Thyroid gland (tissue), 4 donors: Measurements from ENCODE around the gene TBC1D2B. TPM values are rescaled to one million over a fixed set of nuclear protein-coding genes. Genes with fewer than 3 reads are reported as not detected.
A peak's percentile ranks its signal among the peaks of the same experiment; 100 is the strongest.
"Not testable (repeated sequence)": the region's sequence is repeated elsewhere in the genome, so short reads cannot be mapped to it uniquely, and the experiment has no call there.

Source experiments
- DNase-seq, 2 donors: peaks; one replicate each; pipeline ENCODE4 v3.0.0-alpha.2; 2019
- H3K27ac ChIP-seq, 3 donors: fragments of 200-600 bp; sonication (generic); 1 replicate in 2 of 3; 2 replicates in 1 of 3; pipeline ENCODE4 v1.5.1; 2016 to 2019; ENCODE audit warnings: mild to moderate bottlenecking in 1 of 3, moderate library complexity in 1 of 3
- H3K27me3 ChIP-seq: fragments of 200-600 bp; sonication (generic); one replicate; pipeline ENCODE4 v1.5.1; 2019
- H3K36me3 ChIP-seq, 2 donors: fragments of 200-600 bp; sonication (generic); one replicate each; pipeline ENCODE4 v1.5.1; 2016 to 2019
- H3K4me1 ChIP-seq, 2 donors: fragments of 200-600 bp; sonication (generic); one replicate each; pipeline ENCODE4 v1.5.1; 2017 to 2019
- H3K4me3 ChIP-seq, 3 donors: fragments of 200-600 bp; sonication (generic); replicated peaks in 1 of 3; 1 replicate in 2 of 3; 2 replicates in 1 of 3; pipeline ENCODE4 v1.5.1; 2016; ENCODE audit warnings: mild to moderate bottlenecking in 1 of 3
- H3K9me3 ChIP-seq: fragments of 200-600 bp; sonication (generic); one replicate; pipeline ENCODE4 v1.5.1; 2017
- CTCF ChIP-seq, 6 experiments: fragments of 200-600 bp in 3 of 6; fragments of 450-650 bp in 3 of 6; sonication (generic) in 3 of 6; IDR thresholded peaks; one replicate each; pipeline ENCODE4 v1.5.1; 2016 to 2019; ENCODE audit warnings: antibody characterized with exemption in 6 of 6, mild to moderate bottlenecking in 2 of 6, inconsistent platforms in 1 of 6, moderate library complexity in 1 of 6
- POLR2A ChIP-seq, 2 donors: fragments of 450-650 bp; IDR thresholded peaks; one replicate each; pipeline ENCODE4 v1.6.1; 2017; ENCODE audit warnings: antibody characterized with exemption in 2 of 2, mild to moderate bottlenecking in 2 of 2, moderate library complexity in 1 of 2
- WGBS, 2 donors: methylation state at CpG; one replicate each; pipeline ENCODE4 v1.1.5; 2017; 5-methylcytosine and 5-hydroxymethylcytosine counted together
- intact Hi-C: fragments of 100-400 bp; cut with DNase I; formaldehyde crosslinking; loops from one replicate; pipeline ENCODE4 v1.15.1; 2023
- total RNA-seq, 4 donors: library from RNA; depleted of rRNA; stranded (reverse); fragments of >200 nt; gene quantifications; one replicate each; pipeline ENCODE4 v1.2.3, GENCODE V29; 2016

The TBC1D2B gene
- total RNA-seq, 4 donors from 2014 or later = 32.8 to 54.0 (median 40.1) TPM

GRCh38 chr15:77993970-77994693 is 83.4 kb downstream of the TBC1D2B start:
- H3K27me3 ChIP-seq, H3K4me3 ChIP-seq, H3K36me3 ChIP-seq, H3K9me3 ChIP-seq, intact Hi-C loops: not testable (repeated sequence)
- H3K4me1 ChIP-seq = peaks cover 0 to 40% of the 10 kb centered on the region in 2 donors
- WGBS, 2 donors = 74 to 80% methylated on average over 1 to 13 of the region's 18 CpGs
- H3K27ac ChIP-seq = peak overlapping the region; percentile 41 to 80 (median 41)
- peak; percentile 39 to 55 for DNase-seq

- peak in 1 of 2 donors; percentile 1 for DNase-seq
- H3K27me3 ChIP-seq = no peaks in the 10 kb centered on the region
- peaks cover 0 to 6% of the 10 kb centered on the region in 2 donors for H3K36me3 ChIP-seq
- H3K9me3 ChIP-seq = no peaks in the 10 kb centered on the region
- no peak overlapping the region for H3K4me3 ChIP-seq
- peaks cover 0 to 40% of the 10 kb centered on the region in 2 donors for H3K4me1 ChIP-seq
- intact Hi-C loops = no loop called here
- TF ChIP-seq CTCF (IDR thresholded peaks at IDR 0.05) (no peak), POLR2A (IDR thresholded peaks at IDR 0.05) (no peak)
- WGBS, 2 donors = 86 to 94% methylated on average over 10 to 15 of the region's 15 CpGs
- H3K27ac ChIP-seq = peak overlapping the region in 2 of 3 donors; percentile 41 to 80
Observed at GRCh38 chr15:77993374-77993911, 84.1 kb downstream of the TBC1D2B start.

GRCh38 chr15:77992356-77993222 is 84.9 kb downstream of the TBC1D2B start:
- Histone ChIP-seq H3K36me3 (no peaks in the 10 kb centered on the region), H3K27me3 (no peaks in the 10 kb centered on the region), H3K27ac (peak overlapping the region in 2 of 3 donors; percentile 33 to 63), H3K9me3 (no peaks in the 10 kb centered on the region), H3K4me1 (peaks cover 0 to 40% of the 10 kb centered on the region in 2 donors), H3K4me3 (no peak overlapping the region)
- TF ChIP-seq CTCF (IDR thresholded peaks at IDR 0.05) (no peak), POLR2A (IDR thresholded peaks at IDR 0.05) (no peak)
- peak in 1 of 2 donors; percentile 3 for DNase-seq
- intact Hi-C loops = no loop called here
- WGBS, 2 donors = 89 to 98% methylated on average over 18 to 20 of the region's 28 CpGs

GRCh38 chr15:77991658-77992201 is 85.8 kb downstream of the TBC1D2B start:
- H3K4me3 ChIP-seq, H3K27me3 ChIP-seq, H3K36me3 ChIP-seq, H3K9me3 ChIP-seq, intact Hi-C loops: not testable (repeated sequence)
- Histone ChIP-seq H3K4me1 (peaks cover 0 to 40% of the 10 kb centered on the region in 2 donors), H3K27ac (peak overlapping the region in 2 of 3 donors; percentile 33 to 63)
- WGBS, 2 donors = 59 to 73% methylated on average over 6 to 7 of the region's 9 CpGs
- peak in 1 of 2 donors; percentile 46 for DNase-seq

GRCh38 chr15:77991029-77991406 is 86.5 kb downstream of the TBC1D2B start:
- TF ChIP-seq POLR2A (IDR thresholded peaks at IDR 0.05) (no peak), CTCF (IDR thresholded peaks at IDR 0.05) (no peak)
- Histone ChIP-seq H3K36me3 (no peaks in the 10 kb centered on the region), H3K27ac (peak overlapping the region in 1 of 3 donors; percentile 43), H3K4me3 (no peak overlapping the region), H3K4me1 (peaks cover 0 to 40% of the 10 kb centered on the region in 2 donors), H3K9me3 (no peaks in the 10 kb centered on the region), H3K27me3 (no peaks in the 10 kb centered on the region)
- WGBS, 2 donors = 85 to 91% methylated on average over 7 to 11 of the region's 12 CpGs
- no peak for DNase-seq
- intact Hi-C loops = no loop called here
